Glomerular endothelial cell (primary cell): ENCODE results near the gene SNTG2. TPM values are rescaled to one million over a fixed set of nuclear protein-coding genes. Genes with fewer than 3 reads are reported as not detected.

Source experiments
- DNase-seq: peaks from one replicate; pipeline ENCODE4 v3.0.0-alpha.2; 2011; ENCODE audit warnings: low read depth, low spot score; ENCODE audit errors: extremely low read depth
- total RNA-seq: library from RNA; depleted of rRNA; stranded (reverse); fragments of >200 nt; gene quantifications from 2 replicates; pipeline ENCODE4 v1.2.3, GENCODE V29; 2015

SNTG2 gene
- total RNA-seq, 1 donor from 2014 or later = 1.5 TPM

- no peak for DNase-seq
Measured at GRCh38 chr2:1136846-1137245, 186.2 kb downstream of the SNTG2 start.

- no peak for DNase-seq
Measured at GRCh38 chr2:1137264-1137663, 186.6 kb downstream of the SNTG2 start.

GRCh38 chr2:1137913-1138391, 187.3 kb downstream of the SNTG2 start:
- no peak for DNase-seq

GRCh38 chr2:1140389-1141003, 189.8 kb downstream of the SNTG2 start:
- DNase-seq = no peak

- no peak for DNase-seq
Measured at GRCh38 chr2:1141079-1141478, 190.4 kb downstream of the SNTG2 start.

GRCh38 chr2:1143129-1143528, 192.5 kb downstream of the SNTG2 start:
- no peak for DNase-seq

- no peak for DNase-seq
Measured at GRCh38 chr2:1147873-1148612, 197.4 kb downstream of the SNTG2 start.

- no peak for DNase-seq
Measured at GRCh38 chr2:1150724-1151511, 200.3 kb downstream of the SNTG2 start.

- no peak for DNase-seq
Measured at GRCh38 chr2:1152375-1152774, 201.7 kb downstream of the SNTG2 start.

GRCh38 chr2:1153920-1154319, 203.3 kb downstream of the SNTG2 start:
- no peak for DNase-seq

- no peak for DNase-seq
Measured at GRCh38 chr2:1154710-1155594, 204.3 kb downstream of the SNTG2 start.

GRCh38 chr2:1156059-1156458, 205.4 kb downstream of the SNTG2 start:
- no peak for DNase-seq

- DNase-seq = no peak
Measured at GRCh38 chr2:1156531-1156930, 205.9 kb downstream of the SNTG2 start.

GRCh38 chr2:1157107-1157506, 206.5 kb downstream of the SNTG2 start:
- no peak for DNase-seq

GRCh38 chr2:1159013-1159412, 208.4 kb downstream of the SNTG2 start:
- no peak for DNase-seq

GRCh38 chr2:1162246-1162645, 211.6 kb downstream of the SNTG2 start:
- no peak for DNase-seq

GRCh38 chr2:1162768-1163584, 212.3 kb downstream of the SNTG2 start:
- no peak for DNase-seq

- DNase-seq = no peak
Measured at GRCh38 chr2:1166976-1167375, 216.3 kb downstream of the SNTG2 start.

- DNase-seq = no peak
Measured at GRCh38 chr2:1168846-1169245, 218.2 kb downstream of the SNTG2 start.
